K562 (cell line): Measurements from ENCODE around the gene ACBD6. TPM values are rescaled to one million over a fixed set of nuclear protein-coding genes. Genes with fewer than 3 reads are reported as not detected.

ENCODE experiments used
- ATAC-seq: fragments of 200-7000 bp; cut with Tn5 transposase; 3 replicates; pipeline ENCODE4 v1.9.1; 2020; ENCODE audit warnings: moderate library complexity
- BruUV-seq: library from RNA; stranded (reverse); fragments of 400-500 nt; replicated peaks from 2 replicates; lab custom pipeline; 2021; lab: Mats Ljungman, UMichigan
- CTCF ChIA-PET: fragments of 300-600 bp; formaldehyde crosslinking; extraction: SDS; loops from one replicate; lab custom pipeline; 2021; ENCODE audit warnings: low intra/inter-chr PET ratio; lab: Yijun Ruan, JAX
- POLR2A ChIA-PET: fragments of 300-600, 350-650 bp; sonication (Branson Sonifier 250); formaldehyde crosslinking; extraction: SDS; loops from one replicate; lab custom pipeline; 2021; ENCODE audit warnings: antibody characterized with exemption, inconsistent platforms; lab: Yijun Ruan, JAX
- DNase-seq, 4 experiments: peaks; one replicate each; pipeline versions ENCODE4 v3.0.0 to v3.0.0-alpha.2; 2011 to 2018; ENCODE audit warnings: low spot score in 3 of 4, mixed read lengths in 3 of 4; ENCODE audit errors: extremely low read depth in 1 of 4
- FAIRE-seq: peaks from 2 replicates; lab custom pipeline; 2011; peaks lifted over from hg19 to GRCh38; lab: Jason Lieb, UNC
- H2AFZ ChIP-seq: 2 replicates; pipeline ENCODE4 v1.6.0; 2011; ENCODE audit warnings: low read depth, low read length, control low read depth, inconsistent platforms
- H3K27ac ChIP-seq: fragments of 200-600 bp; 3 replicates; pipeline ENCODE4 v1.8.0; 2011; ENCODE audit warnings: low read depth, mild to moderate bottlenecking, control low read depth, inconsistent platforms, low read length, moderate library complexity, mixed read lengths; ENCODE audit errors: extremely low read depth
- H3K27me3 ChIP-seq, 2 experiments: fragments of 300-600 bp in 1 of 2; 2 replicates in 1 of 2; 3 replicates in 1 of 2; pipeline versions ENCODE4 v1.6.0 to v1.8.0; 2011; ENCODE audit warnings: inconsistent platforms in 2 of 2, low read length in 2 of 2, mild to moderate bottlenecking in 1 of 2, mixed read lengths in 1 of 2, moderate library complexity in 1 of 2; ENCODE audit not compliant: control insufficient read depth in 2 of 2, insufficient read depth in 2 of 2
- H3K36me3 ChIP-seq: fragments of 300-600 bp; 3 replicates; pipeline ENCODE4 v1.8.0; 2011; ENCODE audit warnings: mild to moderate bottlenecking, low read length, inconsistent platforms; ENCODE audit not compliant: control insufficient read depth, insufficient read depth
- H3K4me1 ChIP-seq, 2 experiments: fragments of 200-600 bp in 1 of 2; replicated peaks in 1 of 2; 2 replicates in 1 of 2; 3 replicates in 1 of 2; pipeline versions ENCODE4 v1.5.1 to v1.8.0; 2011; ENCODE audit warnings: inconsistent platforms in 2 of 2, low read length in 2 of 2, mild to moderate bottlenecking in 1 of 2, mixed read lengths in 1 of 2, moderate library complexity in 1 of 2; ENCODE audit not compliant: control insufficient read depth in 2 of 2, insufficient read depth in 2 of 2
- H3K4me2 ChIP-seq: 2 replicates; pipeline ENCODE4 v1.6.1; 2011; ENCODE audit warnings: low read length, control low read depth, inconsistent platforms, mixed read lengths; ENCODE audit not compliant: insufficient read depth
- H3K4me3 ChIP-seq: fragments of 200-600 bp; sonication (generic), shearing (Covaris generic); 2 replicates; pipeline ENCODE4 v1.5.1; 2016; ENCODE audit warnings: control low read depth, inconsistent platforms
- H3K79me2 ChIP-seq: fragments of 200-600 bp; 3 replicates; pipeline ENCODE4 v1.8.0; 2011; ENCODE audit warnings: low read length, inconsistent platforms; ENCODE audit not compliant: control insufficient read depth, insufficient read depth
- H3K9ac ChIP-seq, 2 experiments: 2 replicates each; pipeline versions ENCODE4 v1.6.0 to v1.6.1; 2011; ENCODE audit warnings: low read depth in 2 of 2, low read length in 2 of 2, control low read depth in 1 of 2, inconsistent platforms in 1 of 2, mild to moderate bottlenecking in 1 of 2, mixed read lengths in 1 of 2; ENCODE audit not compliant: insufficient read depth in 1 of 2
- H3K9me1 ChIP-seq: one replicate; pipeline ENCODE4 v1.6.0; 2011; ENCODE audit warnings: inconsistent platforms, mild to moderate bottlenecking, low read length, moderate library complexity; ENCODE audit not compliant: control insufficient read depth, insufficient read depth
- H3K9me3 ChIP-seq: replicated peaks from 2 replicates; pipeline ENCODE4 v1.5.1; 2011; ENCODE audit warnings: low read depth, low read length, inconsistent platforms; ENCODE audit not compliant: control insufficient read depth, insufficient read depth
- H4K20me1 ChIP-seq: replicated peaks from 2 replicates; pipeline ENCODE4 v1.6.1; 2011; ENCODE audit warnings: low read length, inconsistent platforms, mixed read lengths; ENCODE audit not compliant: control insufficient read depth, insufficient read depth
- ADNP ChIP-seq: fragments of 200-800 bp; sonication (Bioruptor generic); IDR thresholded peaks from 2 replicates; pipeline ENCODE4 v1.6.1; 2016; ENCODE audit warnings: missing genetic modification characterization, missing compliant biosample characterization
- FOXK2 ChIP-seq, 2 experiments: fragments of 450-650 bp; IDR thresholded peaks in 1 of 2; conservative IDR thresholded peaks in 1 of 2; 2 replicates each; pipeline ENCODE4 v1.6.1; 2016; ENCODE audit warnings: low read depth in 2 of 2, mild to moderate bottlenecking in 1 of 2
- GABPB1 ChIP-seq: sonication (generic); formaldehyde crosslinking; IDR thresholded peaks from 2 replicates; pipeline ENCODE4 v1.8.0; 2022; ENCODE audit warnings: mild to moderate bottlenecking, missing genetic modification reagents
- HNRNPH1 ChIP-seq: fragments of 200-400 bp; formaldehyde crosslinking; optimal IDR thresholded peaks from 2 replicates; pipeline ENCODE3; 2017; ENCODE audit warnings: low read depth, mild to moderate bottlenecking, low read length, moderate library complexity
- JUN ChIP-seq, 2 experiments: sonication (generic) in 1 of 2; formaldehyde crosslinking in 1 of 2; IDR thresholded peaks; 2 replicates each; pipeline versions ENCODE4 v1.6.1 to v1.8.0; 2012 to 2022; ENCODE audit warnings: borderline replicate concordance in 2 of 2, mild to moderate bottlenecking in 2 of 2, improper control_type of control experiment in 1 of 2, low read depth in 1 of 2, low read length in 1 of 2, missing genetic modification reagents in 1 of 2
- JUNB ChIP-seq: fragments of 450-650 bp; formaldehyde crosslinking; conservative IDR thresholded peaks from 2 replicates; pipeline ENCODE4 v1.4.0; 2020; ENCODE audit warnings: mild to moderate bottlenecking
- NFIC ChIP-seq: fragments of 450-650 bp; IDR thresholded peaks from 2 replicates; pipeline ENCODE4 v1.6.1; 2017; ENCODE audit warnings: mild to moderate bottlenecking, inconsistent platforms
- PHB2 ChIP-seq: fragments of 450-650 bp; IDR thresholded peaks from 2 replicates; pipeline ENCODE4 v1.6.1; 2017; ENCODE audit warnings: low read depth
- RBM39 ChIP-seq: fragments of 200-400 bp; formaldehyde crosslinking; optimal IDR thresholded peaks from 2 replicates; pipeline ENCODE3; 2018; ENCODE audit warnings: low read depth, low read length
- SMAD2 ChIP-seq: fragments of 150-350 bp; IDR thresholded peaks from 2 replicates; pipeline ENCODE4 v1.6.1; 2014; ENCODE audit warnings: low read depth, mild to moderate bottlenecking, low read length
- TBP ChIP-seq: optimal IDR thresholded peaks from 2 replicates; pipeline ENCODE3; 2011; ENCODE audit warnings: low read depth, low read length, improper control_type of control experiment
- ZBTB17 ChIP-seq: fragments of 450-650 bp; formaldehyde crosslinking; IDR thresholded peaks from 2 replicates; pipeline ENCODE4 v1.4.0; 2020; ENCODE audit warnings: mild to moderate bottlenecking
- ZNF778 ChIP-seq: fragments of 450-650 bp; formaldehyde crosslinking; IDR thresholded peaks from 2 replicates; pipeline ENCODE4 v1.4.0; 2020; ENCODE audit warnings: mild to moderate bottlenecking, moderate library complexity
- WGBS: fragments of 100-300 bp; shearing (Covaris generic); methylation state at CpG from one replicate; pipeline ENCODE4 v1.1.6; 2016; ENCODE audit warnings: low coverage, mixed read lengths; ENCODE audit not compliant: insufficient coverage; ENCODE audit errors: missing lambda C conversion rate; 5-methylcytosine and 5-hydroxymethylcytosine counted together
- in situ Hi-C: fragments of 300-500 bp; cut with MboI; formaldehyde crosslinking; loops from 4 replicates; pipeline ENCODE4 v1.15.0; 2018; ENCODE audit warnings: inconsistent platforms, mixed read lengths
- intact Hi-C: fragments of 100-400 bp; cut with micrococcal nuclease; formaldehyde crosslinking; loops from 2 replicates; pipeline ENCODE4 v1.14.2; 2022
- polyA plus RNA-seq, 8 experiments: library from polyadenylated mRNA; depleted of rRNA in 4 of 8; stranded (reverse) in 5 of 8; unstranded in 3 of 8; fragments of >200 nt; fragmentation: Nextera tagmentation in 2 of 8; fragmentation: Illumina TruSeq in 1 of 8; extraction: Ambion mirVana in 2 of 8; extraction: Trizol in 1 of 8; gene quantifications; 2 replicates each; pipeline versions ENCODE4 v1.2.1 to v1.2.3, GENCODE V29; 2011 to 2014; ENCODE audit warnings: inconsistent platforms in 1 of 8, missing spikeins in 1 of 8
- total RNA-seq, 7 experiments: library from RNA; depleted of rRNA in 6 of 7; stranded (reverse); fragments of >200 nt in 6 of 7; fragmentation: Illumina TruSeq in 2 of 7; extraction: Trizol in 2 of 7; gene quantifications; 2 replicates each; pipeline versions ENCODE4 v1.2.1 to v1.2.3, GENCODE V29; 2011 to 2021; ENCODE audit warnings: low replicate concordance in 1 of 7
- TF ChIP-seq, protein P1 (sequence below): sonication (generic); formaldehyde crosslinking; IDR thresholded peaks from 2 replicates; pipeline ENCODE4 v1.5.0; 2020; ENCODE audit warnings: missing genetic modification reagents
- TF ChIP-seq, protein P2 (sequence below): fragments of 250-450 bp; sonication (Bioruptor Pico); IDR thresholded peaks from 2 replicates; pipeline ENCODE4 v1.5.0; 2020; ENCODE audit warnings: mild to moderate bottlenecking
- TF ChIP-seq, protein P3 (sequence below), 2 experiments: fragments of 450-650 bp; IDR thresholded peaks; 2 replicates each; pipeline ENCODE4 v1.6.1; 2016

Gene ACBD6
- total and polyA plus RNA-seq, 9 of the 15 experiments (the other 6 are each of a cell fraction or from before 2014, with no cell fraction given): 16.9 to 107 (median 77.7) TPM

GRCh38 chr1:180254854-180255253, 247.5 kb downstream of the ACBD6 start (continued):
- TF ChIP-seq, protein P1, sequence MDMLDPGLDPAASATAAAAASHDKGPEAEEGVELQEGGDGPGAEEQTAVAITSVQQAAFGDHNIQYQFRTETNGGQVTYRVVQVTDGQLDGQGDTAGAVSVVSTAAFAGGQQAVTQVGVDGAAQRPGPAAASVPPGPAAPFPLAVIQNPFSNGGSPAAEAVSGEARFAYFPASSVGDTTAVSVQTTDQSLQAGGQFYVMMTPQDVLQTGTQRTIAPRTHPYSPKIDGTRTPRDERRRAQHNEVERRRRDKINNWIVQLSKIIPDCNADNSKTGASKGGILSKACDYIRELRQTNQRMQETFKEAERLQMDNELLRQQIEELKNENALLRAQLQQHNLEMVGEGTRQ (CRISPR knock-in tag): no peak
- TF ChIP-seq ZNF778 (CRISPR knock-in tag) (no peak), FOXK2 (conservative IDR thresholded peaks at IDR 0.05 in 1 of 2, IDR thresholded peaks at IDR 0.05 in 1 of 2; ENCODE audit: low read depth in 2 of 2) (no peak)

DNA sequence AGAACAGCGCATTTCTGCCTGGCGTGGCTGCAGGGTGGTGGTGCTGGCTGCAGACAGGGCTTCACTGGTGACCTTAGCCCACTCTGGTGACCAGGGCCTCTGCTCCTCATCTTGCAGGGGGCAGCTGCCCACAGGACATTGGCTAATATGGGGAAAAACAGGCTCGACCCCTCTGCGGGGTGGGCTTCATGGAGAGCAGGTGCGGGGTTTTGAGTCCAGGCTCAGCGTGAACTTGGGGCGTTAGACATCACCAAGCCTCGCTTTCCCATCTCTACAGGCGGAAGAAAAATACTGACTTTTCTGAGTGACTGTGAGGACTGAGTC, 247.9 kb downstream of the ACBD6 start:
- H2AFZ ChIP-seq: no peak overlapping the region
- no peak overlapping the region for H3K27ac ChIP-seq
- no peaks in the 10 kb centered on the region for H3K36me3 ChIP-seq
- no peak for TF ChIP-seq JUNB (CRISPR knock-in tag)
- TF ChIP-seq TBP: no peak
- TF ChIP-seq GABPB1 (CRISPR knock-in tag): no peak
- TF ChIP-seq SMAD2: no peak
- no peak for TF ChIP-seq ADNP (tag)
- TF ChIP-seq JUN (IDR thresholded peaks at IDR 0.05; ENCODE audit: borderline replicate concordance, low read depth, low read length): no peak
- no peak for TF ChIP-seq JUN (CRISPR knock-in tag; IDR thresholded peaks at IDR 0.05; ENCODE audit: borderline replicate concordance)
- TF ChIP-seq NFIC: no peak
- TF ChIP-seq RBM39: no peak
- TF ChIP-seq, protein P2, sequence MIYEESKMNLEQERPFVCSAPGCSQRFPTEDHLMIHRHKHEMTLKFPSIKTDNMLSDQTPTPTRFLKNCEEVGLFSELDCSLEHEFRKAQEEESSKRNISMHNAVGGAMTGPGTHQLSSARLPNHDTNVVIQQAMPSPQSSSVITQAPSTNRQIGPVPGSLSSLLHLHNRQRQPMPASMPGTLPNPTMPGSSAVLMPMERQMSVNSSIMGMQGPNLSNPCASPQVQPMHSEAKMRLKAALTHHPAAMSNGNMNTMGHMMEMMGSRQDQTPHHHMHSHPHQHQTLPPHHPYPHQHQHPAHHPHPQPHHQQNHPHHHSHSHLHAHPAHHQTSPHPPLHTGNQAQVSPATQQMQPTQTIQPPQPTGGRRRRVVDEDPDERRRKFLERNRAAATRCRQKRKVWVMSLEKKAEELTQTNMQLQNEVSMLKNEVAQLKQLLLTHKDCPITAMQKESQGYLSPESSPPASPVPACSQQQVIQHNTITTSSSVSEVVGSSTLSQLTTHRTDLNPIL (CRISPR knock-in tag): no peak
- no peak for TF ChIP-seq HNRNPH1
- no peak for TF ChIP-seq ZBTB17 (CRISPR knock-in tag)
- TF ChIP-seq, protein P3, sequence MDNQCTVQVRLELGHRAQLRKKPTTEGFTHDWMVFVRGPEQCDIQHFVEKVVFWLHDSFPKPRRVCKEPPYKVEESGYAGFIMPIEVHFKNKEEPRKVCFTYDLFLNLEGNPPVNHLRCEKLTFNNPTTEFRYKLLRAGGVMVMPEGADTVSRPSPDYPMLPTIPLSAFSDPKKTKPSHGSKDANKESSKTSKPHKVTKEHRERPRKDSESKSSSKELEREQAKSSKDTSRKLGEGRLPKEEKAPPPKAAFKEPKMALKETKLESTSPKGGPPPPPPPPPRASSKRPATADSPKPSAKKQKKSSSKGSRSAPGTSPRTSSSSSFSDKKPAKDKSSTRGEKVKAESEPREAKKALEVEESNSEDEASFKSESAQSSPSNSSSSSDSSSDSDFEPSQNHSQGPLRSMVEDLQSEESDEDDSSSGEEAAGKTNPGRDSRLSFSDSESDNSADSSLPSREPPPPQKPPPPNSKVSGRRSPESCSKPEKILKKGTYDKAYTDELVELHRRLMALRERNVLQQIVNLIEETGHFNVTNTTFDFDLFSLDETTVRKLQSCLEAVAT (IDR thresholded peaks at IDR 0.05): no peak
- TF ChIP-seq PHB2: no peak
- CTCF ChIA-PET: interaction anchor here (4.2 kb wide), 1 partner anchor 162 kb away, joined by 41 read pairs; no protein-coding TSS in a partner anchor
- peaks cover 4% of the 10 kb centered on the region; the same call in 1 of the 2 replicates for H4K20me1 ChIP-seq
- DNase-seq (no peak), ATAC-seq (no peak), FAIRE-seq (no peak)
- no peaks in the 10 kb centered on the region for H3K9me3 ChIP-seq
- POLR2A ChIA-PET: interaction anchor here (0.6 to 1.4 kb wide), 3 partner anchors 15 to 522 kb away, joined by 3 to 6 read pairs (median 3); no protein-coding TSS in a partner anchor
- no peaks in the 10 kb centered on the region for H3K79me2 ChIP-seq
- no peaks in the 10 kb centered on the region for H3K9me1 ChIP-seq
- intact Hi-C loops (loop anchor here (5.0 kb wide), 1 partner anchor 113 kb away; no protein-coding TSS in a partner anchor), in situ Hi-C loops (loop anchor here (5.0 to 25.0 kb wide), 3 partner anchors 163 to 908 kb away; no protein-coding TSS in a partner anchor)
- BruUV-seq: no TSS peak
- peaks cover 0 to 27% of the 10 kb centered on the region in 2 experiments; a peak in 3 of 5 replicates for H3K4me1 ChIP-seq
- H3K4me3 ChIP-seq: no peak overlapping the region
- no peak overlapping the region; a peak in 1 of 4 replicates for H3K9ac ChIP-seq
- WGBS: 44% methylated on average over 9 of the region's 9 CpGs
- peaks cover 27 to 61% of the 10 kb centered on the region in 2 experiments; a peak in 4 of 5 replicates for H3K27me3 ChIP-seq
- no peak overlapping the region for H3K4me2 ChIP-seq
